K562 (cell line): Measurements from ENCODE around the gene FBXO9. TPM values are rescaled to one million over a fixed set of nuclear protein-coding genes. Genes with fewer than 3 reads are reported as not detected.

ENCODE experiments used
- CBFA2T2 ChIP-seq: fragments of 450-650 bp; conservative IDR thresholded peaks from 2 replicates; pipeline ENCODE4 v1.6.1; 2017; ENCODE audit warnings: mild to moderate bottlenecking
- CBFB ChIP-seq: sonication (generic); formaldehyde crosslinking; IDR thresholded peaks from 2 replicates; pipeline ENCODE4 v1.4.0; 2020; ENCODE audit warnings: mild to moderate bottlenecking, missing genetic modification reagents
- CREB1 ChIP-seq, 2 experiments: sonication (generic) in 1 of 2; formaldehyde crosslinking in 1 of 2; IDR thresholded peaks; 2 replicates each; pipeline versions ENCODE4 v1.6.1 to v1.8.0; 2012 to 2022; ENCODE audit warnings: inconsistent platforms in 1 of 2, mild to moderate bottlenecking in 1 of 2, missing genetic modification reagents in 1 of 2, moderate library complexity in 1 of 2
- EP400 ChIP-seq: fragments of 450-650 bp; IDR thresholded peaks from 2 replicates; pipeline ENCODE4 v1.6.1; 2017; ENCODE audit warnings: antibody characterized with exemption, mild to moderate bottlenecking, moderate library complexity
- ETV5 ChIP-seq: sonication (generic); formaldehyde crosslinking; IDR thresholded peaks from 2 replicates; pipeline ENCODE4 v1.4.0; 2020; ENCODE audit warnings: low read depth, mild to moderate bottlenecking, missing genetic modification reagents
- FOXK2 ChIP-seq, 2 experiments: fragments of 450-650 bp; IDR thresholded peaks in 1 of 2; conservative IDR thresholded peaks in 1 of 2; 2 replicates each; pipeline ENCODE4 v1.6.1; 2016; ENCODE audit warnings: low read depth in 2 of 2, mild to moderate bottlenecking in 1 of 2
- FUS ChIP-seq: fragments of 200-400 bp; formaldehyde crosslinking; optimal IDR thresholded peaks from 2 replicates; pipeline ENCODE3; 2017; ENCODE audit warnings: low read depth, low read length
- MAFG ChIP-seq: fragments of 450-650 bp; conservative IDR thresholded peaks from 2 replicates; pipeline ENCODE4 v1.6.1; 2016; ENCODE audit warnings: missing genetic modification characterization, missing compliant biosample characterization
- MAFK ChIP-seq: IDR thresholded peaks from 2 replicates; pipeline ENCODE4 v1.6.1; 2011; ENCODE audit warnings: low read length, improper control_type of control experiment
- NFATC3 ChIP-seq: fragments of 450-650 bp; IDR thresholded peaks from 2 replicates; pipeline ENCODE4 v1.6.1; 2017; ENCODE audit warnings: mild to moderate bottlenecking
- NFE2 ChIP-seq: IDR thresholded peaks from 2 replicates; pipeline ENCODE4 v1.6.1; 2014; ENCODE audit warnings: antibody characterized with exemption, low read depth
- PHF20 ChIP-seq: fragments of 450-650 bp; IDR thresholded peaks from 2 replicates; pipeline ENCODE4 v1.6.1; 2018; ENCODE audit not compliant: partially characterized antibody
- PTTG1 ChIP-seq: fragments of 450-650 bp; IDR thresholded peaks from 2 replicates; pipeline ENCODE4 v1.6.1; 2016; ENCODE audit warnings: low read depth, mild to moderate bottlenecking, missing genetic modification characterization, missing compliant biosample characterization
- SIX5 ChIP-seq, 2 experiments: IDR thresholded peaks; 2 replicates each; pipeline ENCODE4 v1.6.1; 2011; ENCODE audit warnings: low read length in 2 of 2, borderline replicate concordance in 1 of 2, low read depth in 1 of 2, mild to moderate bottlenecking in 1 of 2, moderate library complexity in 1 of 2; ENCODE audit not compliant: insufficient read depth in 1 of 2
- TAF9B ChIP-seq: fragments of 450-650 bp; IDR thresholded peaks from 2 replicates; pipeline ENCODE4 v1.6.1; 2018; ENCODE audit warnings: mild to moderate bottlenecking; ENCODE audit not compliant: partially characterized antibody
- TAL1 ChIP-seq: fragments of 450-650 bp; IDR thresholded peaks from 2 replicates; pipeline ENCODE4 v1.6.1; 2016; ENCODE audit warnings: mild to moderate bottlenecking
- ZNF184 ChIP-seq: sonication (generic); formaldehyde crosslinking; IDR thresholded peaks from 2 replicates; pipeline ENCODE4 v1.5.0; 2020; ENCODE audit warnings: missing genetic modification reagents
- ZNF431 ChIP-seq: sonication (generic); formaldehyde crosslinking; IDR thresholded peaks from 2 replicates; pipeline ENCODE4 v1.8.0; 2022; ENCODE audit warnings: mild to moderate bottlenecking, missing genetic modification reagents
- ZNF551 ChIP-seq: fragments of 250-450 bp; sonication (Bioruptor Pico); IDR thresholded peaks from 2 replicates; pipeline ENCODE4 v1.5.0; 2021; ENCODE audit warnings: mild to moderate bottlenecking, moderate library complexity
- ZNF561 ChIP-seq: fragments of 450-650 bp; formaldehyde crosslinking; conservative IDR thresholded peaks from 2 replicates; pipeline ENCODE4 v1.4.0; 2020; ENCODE audit warnings: mild to moderate bottlenecking, moderate library complexity
- ZNF668 ChIP-seq: fragments of 250-450 bp; sonication (Bioruptor Pico); IDR thresholded peaks from 2 replicates; pipeline ENCODE4 v1.8.0; 2022; ENCODE audit warnings: mild to moderate bottlenecking, inconsistent platforms
- ZNF707 ChIP-seq: fragments of 250-450 bp; sonication (Bioruptor Pico); conservative IDR thresholded peaks from 2 replicates; pipeline ENCODE4 v1.8.0; 2022; ENCODE audit warnings: inconsistent platforms, mild to moderate bottlenecking, moderate library complexity
- ZNF76 ChIP-seq: fragments of 250-450 bp; sonication (Bioruptor Pico); IDR thresholded peaks from 2 replicates; pipeline ENCODE4 v1.4.0; 2020; ENCODE audit warnings: mild to moderate bottlenecking, moderate library complexity, borderline replicate concordance
- ZZZ3 ChIP-seq: fragments of 450-650 bp; IDR thresholded peaks from 2 replicates; pipeline ENCODE4 v1.6.1; 2016; ENCODE audit warnings: antibody characterized with exemption, mild to moderate bottlenecking, moderate library complexity
- polyA plus RNA-seq, 8 experiments: library from polyadenylated mRNA; depleted of rRNA in 4 of 8; stranded (reverse) in 5 of 8; unstranded in 3 of 8; fragments of >200 nt; fragmentation: Nextera tagmentation in 2 of 8; fragmentation: Illumina TruSeq in 1 of 8; extraction: Ambion mirVana in 2 of 8; extraction: Trizol in 1 of 8; gene quantifications; 2 replicates each; pipeline versions ENCODE4 v1.2.1 to v1.2.3, GENCODE V29; 2011 to 2014; ENCODE audit warnings: inconsistent platforms in 1 of 8, missing spikeins in 1 of 8
- total RNA-seq, 7 experiments: library from RNA; depleted of rRNA in 6 of 7; stranded (reverse); fragments of >200 nt in 6 of 7; fragmentation: Illumina TruSeq in 2 of 7; extraction: Trizol in 2 of 7; gene quantifications; 2 replicates each; pipeline versions ENCODE4 v1.2.1 to v1.2.3, GENCODE V29; 2011 to 2021; ENCODE audit warnings: low replicate concordance in 1 of 7
- TF ChIP-seq, protein P1 (sequence below): sonication (generic); formaldehyde crosslinking; IDR thresholded peaks from 2 replicates; pipeline ENCODE4 v1.8.1; 2023; ENCODE audit warnings: mild to moderate bottlenecking, missing genetic modification reagents
- TF ChIP-seq, protein P2 (sequence below): fragments of 450-650 bp; formaldehyde crosslinking; conservative IDR thresholded peaks from 2 replicates; pipeline ENCODE4 v1.4.0; 2022; ENCODE audit warnings: mild to moderate bottlenecking, missing genetic modification characterization

FBXO9 gene
- total and polyA plus RNA-seq, 9 of the 15 experiments (the other 6 are each of a cell fraction or from before 2014, with no cell fraction given), result 10.1 to 85.3 (median 51.4) TPM

DNA sequence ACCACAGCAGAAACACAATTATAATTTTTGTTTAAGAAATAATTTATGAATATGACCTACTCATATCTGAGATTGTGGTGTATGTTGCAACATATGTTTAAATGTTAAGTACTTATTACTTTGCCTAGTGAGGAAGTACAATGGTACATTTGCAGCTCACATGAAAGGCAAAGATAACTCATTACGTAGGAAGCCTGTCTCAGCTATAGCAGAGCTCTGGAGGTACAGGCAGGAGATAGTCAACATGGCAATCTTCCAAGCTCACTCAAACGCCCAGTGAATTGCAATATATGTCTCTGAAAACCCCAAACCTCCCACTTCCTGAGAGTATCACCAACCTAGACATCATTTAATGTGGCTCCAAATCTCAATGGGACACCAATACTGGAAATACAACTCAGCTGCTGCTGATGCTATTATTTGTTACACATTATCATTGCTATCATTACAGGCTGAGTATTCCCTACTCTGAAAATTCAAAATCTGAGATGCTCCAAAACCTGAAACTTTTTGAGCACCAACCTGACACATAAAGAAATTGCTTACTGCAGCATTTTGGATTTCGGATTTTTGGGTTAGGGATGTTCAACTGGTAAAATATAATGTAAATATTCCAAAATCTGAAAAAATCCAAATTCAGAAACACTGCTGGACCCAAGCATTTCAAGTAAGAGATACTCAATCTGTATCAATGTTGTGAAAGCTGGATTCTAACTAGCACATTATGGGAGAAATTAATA lies 45.0 kb upstream of the FBXO9 start (continued):
- TF ChIP-seq SIX5 (IDR thresholded peaks at IDR 0.05; ENCODE audit: borderline replicate concordance in 1 of 2, insufficient read depth in 1 of 2, low read depth in 1 of 2, low read length in 2 of 2), result no peak
- TF ChIP-seq ZNF431, result no peak
- TF ChIP-seq, protein P1, sequence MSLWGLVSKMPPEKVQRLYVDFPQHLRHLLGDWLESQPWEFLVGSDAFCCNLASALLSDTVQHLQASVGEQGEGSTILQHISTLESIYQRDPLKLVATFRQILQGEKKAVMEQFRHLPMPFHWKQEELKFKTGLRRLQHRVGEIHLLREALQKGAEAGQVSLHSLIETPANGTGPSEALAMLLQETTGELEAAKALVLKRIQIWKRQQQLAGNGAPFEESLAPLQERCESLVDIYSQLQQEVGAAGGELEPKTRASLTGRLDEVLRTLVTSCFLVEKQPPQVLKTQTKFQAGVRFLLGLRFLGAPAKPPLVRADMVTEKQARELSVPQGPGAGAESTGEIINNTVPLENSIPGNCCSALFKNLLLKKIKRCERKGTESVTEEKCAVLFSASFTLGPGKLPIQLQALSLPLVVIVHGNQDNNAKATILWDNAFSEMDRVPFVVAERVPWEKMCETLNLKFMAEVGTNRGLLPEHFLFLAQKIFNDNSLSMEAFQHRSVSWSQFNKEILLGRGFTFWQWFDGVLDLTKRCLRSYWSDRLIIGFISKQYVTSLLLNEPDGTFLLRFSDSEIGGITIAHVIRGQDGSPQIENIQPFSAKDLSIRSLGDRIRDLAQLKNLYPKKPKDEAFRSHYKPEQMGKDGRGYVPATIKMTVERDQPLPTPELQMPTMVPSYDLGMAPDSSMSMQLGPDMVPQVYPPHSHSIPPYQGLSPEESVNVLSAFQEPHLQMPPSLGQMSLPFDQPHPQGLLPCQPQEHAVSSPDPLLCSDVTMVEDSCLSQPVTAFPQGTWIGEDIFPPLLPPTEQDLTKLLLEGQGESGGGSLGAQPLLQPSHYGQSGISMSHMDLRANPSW (CRISPR knock-in tag), result no peak
- no peak for TF ChIP-seq ZNF76 (CRISPR knock-in tag)
- TF ChIP-seq ZNF668 (CRISPR knock-in tag), result no peak
- TF ChIP-seq ZNF707 (CRISPR knock-in tag), result no peak
- peak; percentile 41; the same call in 1 of the 2 replicates for TF ChIP-seq TAL1
- TF ChIP-seq FUS, result no peak
- peak; percentile 20; the same call in 1 of the 2 replicates for TF ChIP-seq CREB1 (IDR thresholded peaks at IDR 0.05)
- no peak for TF ChIP-seq CREB1 (CRISPR knock-in tag; IDR thresholded peaks at IDR 0.05)
- TF ChIP-seq FOXK2 (conservative IDR thresholded peaks at IDR 0.05 in 1 of 2, IDR thresholded peaks at IDR 0.05 in 1 of 2; ENCODE audit: low read depth in 2 of 2), result peak; percentile 31 to 69; a peak in 2 of 4 replicates
- no peak for TF ChIP-seq PHF20
- TF ChIP-seq MAFG (tag), result peak; percentile 63
- no peak for TF ChIP-seq PTTG1 (tag)
- TF ChIP-seq ETV5 (CRISPR knock-in tag), result no peak
- peak; percentile 68 for TF ChIP-seq MAFK
- TF ChIP-seq, protein P2, sequence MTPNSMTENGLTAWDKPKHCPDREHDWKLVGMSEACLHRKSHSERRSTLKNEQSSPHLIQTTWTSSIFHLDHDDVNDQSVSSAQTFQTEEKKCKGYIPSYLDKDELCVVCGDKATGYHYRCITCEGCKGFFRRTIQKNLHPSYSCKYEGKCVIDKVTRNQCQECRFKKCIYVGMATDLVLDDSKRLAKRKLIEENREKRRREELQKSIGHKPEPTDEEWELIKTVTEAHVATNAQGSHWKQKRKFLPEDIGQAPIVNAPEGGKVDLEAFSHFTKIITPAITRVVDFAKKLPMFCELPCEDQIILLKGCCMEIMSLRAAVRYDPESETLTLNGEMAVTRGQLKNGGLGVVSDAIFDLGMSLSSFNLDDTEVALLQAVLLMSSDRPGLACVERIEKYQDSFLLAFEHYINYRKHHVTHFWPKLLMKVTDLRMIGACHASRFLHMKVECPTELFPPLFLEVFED (CRISPR knock-in tag), result no peak
- no peak for TF ChIP-seq ZNF184 (CRISPR knock-in tag)
- 0 out of 2 replicates have a peak, but pooled peaks have one; percentile 14 for TF ChIP-seq EP400
- TF ChIP-seq CBFB (CRISPR knock-in tag), result no peak
- no peak for TF ChIP-seq ZNF551 (CRISPR knock-in tag)
- peak; percentile 16; the same call in 1 of the 2 replicates for TF ChIP-seq NFE2
- no peak for TF ChIP-seq TAF9B
- TF ChIP-seq NFATC3, result no peak
- TF ChIP-seq ZNF561 (CRISPR knock-in tag), result no peak
- TF ChIP-seq CBFA2T2, result peak; percentile 50; the same call in 1 of the 2 replicates
- no peak for TF ChIP-seq ZZZ3
